Germinal center (tissue), 1 donor: Measurements from ENCODE around the gene FMNL2.

Source experiments
- DNase-seq: peaks from one replicate; pipeline ENCODE4 v3.0.0; 2012; ENCODE audit warnings: mixed read lengths, low spot score

FMNL2 gene

GRCh38 chr2:152427902-152428301 lies 92.9 kb downstream of the FMNL2 start:
- no peak for DNase-seq

GRCh38 chr2:152428800-152429582 lies 94.0 kb downstream of the FMNL2 start:
- no peak for DNase-seq

DNA sequence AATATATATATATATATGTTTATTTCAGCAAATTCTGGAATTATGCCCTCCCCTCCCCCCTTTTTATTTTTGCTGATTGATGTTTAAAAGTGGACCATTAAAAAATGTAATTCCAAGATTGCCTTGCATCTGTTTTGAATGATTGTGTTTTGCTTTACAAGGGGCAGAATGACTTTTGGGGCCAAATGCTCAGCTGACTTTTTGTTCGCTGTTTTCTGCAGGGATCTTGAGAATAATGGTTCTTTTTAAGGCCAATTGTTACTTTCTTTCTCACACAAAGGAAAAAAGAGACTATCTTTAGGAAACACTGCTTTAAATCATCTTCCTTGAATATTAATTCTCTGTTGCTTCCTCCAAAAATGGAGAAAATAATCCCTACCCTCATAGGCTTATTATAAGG lies 95.9 kb downstream of the FMNL2 start:
- no peak for DNase-seq

GRCh38 chr2:152431370-152432098 lies 96.6 kb downstream of the FMNL2 start:
- DNase-seq: no peak

DNA sequence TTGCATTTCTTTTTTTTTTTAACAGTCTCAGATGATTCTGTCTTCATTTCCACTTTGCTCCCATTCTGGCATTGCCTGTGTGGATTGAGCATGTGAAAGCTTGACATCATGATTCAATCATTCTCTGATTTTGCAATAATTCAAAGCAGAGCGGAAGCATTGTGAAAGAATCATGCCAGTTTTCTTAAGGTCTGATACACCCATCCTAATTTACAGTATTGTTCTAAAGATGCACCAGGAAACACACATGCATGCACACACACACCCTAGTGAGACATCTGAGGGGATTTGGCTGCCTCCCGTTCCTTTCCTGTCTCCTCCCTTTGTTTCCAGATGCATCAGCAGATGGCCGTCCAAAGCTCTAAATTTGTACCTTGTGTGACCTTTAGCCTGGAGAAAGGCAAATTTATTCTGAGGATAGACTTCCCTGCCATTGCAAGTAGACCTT lies 97.3 kb downstream of the FMNL2 start:
- no peak for DNase-seq

DNA sequence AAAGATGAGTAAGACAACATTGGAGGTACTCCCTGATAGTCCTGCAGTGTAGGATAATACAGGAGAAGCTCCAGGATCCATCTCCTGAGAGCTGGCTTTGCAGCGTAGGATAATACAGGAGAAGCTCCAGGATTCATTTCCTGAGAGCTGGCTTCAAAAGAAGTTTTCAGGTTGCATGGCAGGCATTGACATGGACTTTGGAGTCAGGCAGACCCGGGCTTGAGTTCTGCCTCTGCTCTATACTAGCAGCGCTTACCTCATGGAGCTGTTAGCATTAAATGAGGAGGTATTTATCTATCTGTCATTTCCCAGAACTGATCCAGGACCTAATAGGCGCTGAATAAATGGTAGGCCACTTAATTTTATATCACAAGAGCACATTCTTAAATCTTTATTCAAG lies 97.8 kb downstream of the FMNL2 start:
- no peak for DNase-seq

- no peak for DNase-seq
Observed at GRCh38 chr2:152433289-152433688, 98.3 kb downstream of the FMNL2 start.

GRCh38 chr2:152433791-152434190 lies 98.8 kb downstream of the FMNL2 start:
- no peak for DNase-seq

- DNase-seq: no peak
Observed at GRCh38 chr2:152434395-152435182, 99.6 kb downstream of the FMNL2 start.

- DNase-seq: no peak
Observed at GRCh38 chr2:152436148-152436547, 101.2 kb downstream of the FMNL2 start.

- DNase-seq: no peak
Observed at GRCh38 chr2:152437276-152438108, 102.5 kb downstream of the FMNL2 start.

GRCh38 chr2:152440049-152440448 lies 105.1 kb downstream of the FMNL2 start:
- DNase-seq: no peak

GRCh38 chr2:152440460-152440859 lies 105.5 kb downstream of the FMNL2 start:
- no peak for DNase-seq

DNA sequence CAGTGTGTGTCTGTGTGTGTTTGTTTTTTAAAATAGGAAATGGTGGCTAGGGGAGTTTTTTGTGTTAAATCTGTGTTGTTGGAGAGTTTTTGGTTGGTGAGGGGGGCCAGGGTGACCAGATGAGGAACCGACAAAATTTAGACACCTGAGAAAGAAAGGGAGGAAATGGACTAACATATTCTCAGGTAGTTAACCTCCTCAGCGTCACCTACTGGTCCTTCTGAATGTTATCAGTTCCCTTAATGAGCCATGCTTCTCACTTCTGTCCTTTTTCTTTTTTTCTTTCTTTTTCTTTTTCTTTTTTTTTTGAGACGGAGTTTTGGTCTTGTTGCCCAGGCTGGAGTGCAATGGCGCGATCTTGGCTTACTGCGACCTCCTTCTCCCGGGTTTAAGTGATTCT lies 107.0 kb downstream of the FMNL2 start:
- no peak for DNase-seq

DNA sequence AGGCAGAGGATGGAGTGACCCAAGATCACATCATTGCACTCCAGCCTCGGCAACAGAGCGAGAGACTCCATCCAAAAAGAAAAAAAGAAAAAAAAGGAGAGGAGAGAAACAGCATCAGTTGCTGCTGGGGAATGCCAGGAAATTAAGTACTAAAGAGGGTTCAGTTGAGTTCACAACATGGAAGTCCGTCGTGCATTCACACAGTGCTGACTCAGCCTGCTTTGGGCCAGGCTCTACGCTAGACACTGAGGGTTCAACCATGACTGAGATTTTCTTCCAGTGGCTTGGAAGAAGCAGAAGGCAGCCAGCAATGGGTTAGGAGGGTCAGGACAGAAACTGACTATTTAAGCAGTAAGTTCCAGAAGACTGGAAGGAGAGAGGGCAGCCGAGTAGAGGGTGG lies 108.8 kb downstream of the FMNL2 start:
- no peak for DNase-seq

DNA sequence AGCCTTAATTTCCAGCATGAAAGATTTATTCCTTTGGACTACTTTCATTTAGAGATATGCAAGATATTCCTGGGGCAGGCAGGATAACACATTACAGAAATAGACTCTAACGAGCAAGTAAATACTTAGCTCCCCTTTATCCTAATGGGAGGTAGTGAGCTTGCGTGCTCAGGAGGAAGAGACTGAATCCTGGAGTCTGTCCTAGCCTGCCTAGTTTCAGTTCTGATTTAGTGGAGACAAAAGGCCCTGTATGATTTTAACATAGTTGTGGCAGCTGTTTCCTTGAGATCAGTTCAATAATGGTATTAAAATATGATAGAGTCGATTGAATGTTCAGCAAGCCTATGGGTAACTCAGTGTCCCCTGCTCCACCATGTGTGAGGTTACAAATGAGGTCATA lies 109.5 kb downstream of the FMNL2 start:
- no peak for DNase-seq

DNA sequence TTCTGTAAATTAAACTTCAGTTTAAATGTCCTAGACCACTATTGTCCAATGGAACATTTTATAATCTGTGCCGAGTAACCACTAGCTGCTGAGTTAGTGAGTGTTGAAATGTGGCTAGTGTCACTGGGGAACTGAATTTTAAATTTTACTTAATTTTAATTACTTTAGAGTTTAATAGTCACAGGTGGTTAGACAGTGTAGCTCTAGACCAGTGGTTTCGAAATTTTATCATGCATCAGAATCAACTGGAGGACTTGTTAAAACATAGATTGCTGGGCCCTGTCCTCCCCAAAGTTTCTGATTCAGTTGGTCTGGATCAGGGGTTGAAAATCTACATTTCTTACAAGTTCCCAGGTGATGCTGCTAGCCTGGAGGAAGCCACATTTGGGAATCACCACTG lies 110.4 kb downstream of the FMNL2 start:
- DNase-seq: no peak

- no peak for DNase-seq
Observed at GRCh38 chr2:152445791-152446201, 110.8 kb downstream of the FMNL2 start.

- no peak for DNase-seq
Observed at GRCh38 chr2:152446213-152446612, 111.2 kb downstream of the FMNL2 start.

DNA sequence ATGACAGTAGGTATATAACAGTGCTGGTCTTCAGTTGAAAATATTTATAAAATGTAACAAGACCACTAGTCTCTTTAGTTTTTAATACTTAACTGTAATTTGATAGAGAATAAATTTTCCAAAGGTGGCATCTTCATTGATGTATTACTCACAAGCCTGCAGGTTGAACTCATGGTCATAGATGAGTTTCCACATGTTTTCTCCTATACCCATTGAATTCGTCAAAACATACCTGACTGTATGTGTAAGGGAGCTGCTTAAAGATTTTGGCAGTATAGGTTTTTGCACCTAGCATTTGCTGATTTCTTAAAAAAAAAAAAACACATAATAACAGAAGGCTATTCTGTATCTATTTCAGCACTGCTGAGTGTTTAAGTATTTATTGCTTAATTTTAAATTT lies 112.9 kb downstream of the FMNL2 start:
- no peak for DNase-seq

GRCh38 chr2:152448606-152449005 lies 113.6 kb downstream of the FMNL2 start:
- no peak for DNase-seq

GRCh38 chr2:152449578-152449977 lies 114.6 kb downstream of the FMNL2 start:
- no peak for DNase-seq
